Measurements from ENCODE around the gene SLC39A13. TPM values are rescaled to one million over a fixed set of nuclear protein-coding genes. Genes with fewer than 3 reads are reported as not detected.
A peak's percentile ranks its signal among the peaks of the same experiment; 100 is the strongest.

SLC39A13 gene
- total and polyA plus RNA-seq, 7 experiments from 2014 or later: 21.4 to 60.4 (median 40.7) TPM

GRCh38 chr11:47398011-47398410 lies 10.4 kb upstream of the SLC39A13 start:
- H3K9me3 ChIP-seq (ENCODE audit: control insufficient read depth in 2 of 3, low read length in 3 of 3): no peaks in the 10 kb centered on the region
- peak overlapping the region in 4 of 10 donors; percentile 32 to 82 (median 47) for H3K4me3 Mint-ChIP-seq
- H3K27ac Mint-ChIP-seq: peak overlapping the region; percentile 23 to 96 (median 82)
- no peaks in the 10 kb centered on the region for H3K36me3 ChIP-seq (ENCODE audit: control insufficient read depth in 2 of 3, insufficient read depth in 3 of 3, low read length in 3 of 3)
- no peaks in the 10 kb centered on the region for H3K9me3 Mint-ChIP-seq
- no peaks in the 10 kb centered on the region for H3K27me3 Mint-ChIP-seq
- ATAC-seq: no peak
- no peaks in the 10 kb centered on the region for H3K27me3 ChIP-seq (ENCODE audit: control insufficient read depth in 2 of 2, insufficient read depth in 2 of 2, low read length in 2 of 2)
- no peak overlapping the region for H3K4me3 ChIP-seq (ENCODE audit: low read length)
- no peak for DNase-seq
- CTCF ChIA-PET: no interaction called here
- no peaks in the 10 kb centered on the region for H3K36me3 Mint-ChIP-seq
- no peak overlapping the region for H3K27ac ChIP-seq (ENCODE audit: low read depth, low read length)
- peaks cover 17 to 58% (median 42%) of the 10 kb centered on the region in 7 donors for H3K4me1 Mint-ChIP-seq
- intact Hi-C loops (cut with micrococcal nuclease): no loop called here
- H3K4me1 ChIP-seq (ENCODE audit: control insufficient read depth in 2 of 2, insufficient read depth in 2 of 2, low read length in 2 of 2): peaks cover 23 to 39% of the 10 kb centered on the region in 2 donors
- POLR2A ChIA-PET: interaction anchor here (0.9 to 3.3 kb wide), 4 partner anchors 8 to 24 kb away, joined by 3 to 21 read pairs (median 9); no protein-coding TSS in a partner anchor

- H3K27ac ChIP-seq (ENCODE audit: low read depth, low read length): no peak overlapping the region
- Mint-ChIP-seq H3K4me1 (peaks cover 17 to 54% (median 40%) of the 10 kb centered on the region in 7 donors), H3K9me3 (no peaks in the 10 kb centered on the region), H3K36me3 (no peaks in the 10 kb centered on the region), H3K4me3 (peak overlapping the region in 8 of 10 donors; percentile 20 to 82 (median 30)), H3K27ac (peak overlapping the region in 8 of 9 donors; percentile 56 to 96 (median 84)), H3K27me3 (no peaks in the 10 kb centered on the region)
- no peaks in the 10 kb centered on the region for H3K27me3 ChIP-seq (ENCODE audit: control insufficient read depth in 2 of 2, insufficient read depth in 2 of 2, low read length in 2 of 2)
- no peak for DNase-seq
- CTCF ChIA-PET: interaction anchor here (3.0 kb wide), 1 partner anchor 25 kb away, joined by 31 read pairs; no protein-coding TSS in a partner anchor
- no peak overlapping the region for H3K4me3 ChIP-seq (ENCODE audit: low read length)
- intact Hi-C loops (cut with micrococcal nuclease): no loop called here
- no peaks in the 10 kb centered on the region for H3K36me3 ChIP-seq (ENCODE audit: control insufficient read depth in 2 of 3, insufficient read depth in 3 of 3, low read length in 3 of 3)
- H3K4me1 ChIP-seq (ENCODE audit: control insufficient read depth in 2 of 2, insufficient read depth in 2 of 2, low read length in 2 of 2): peaks cover 23 to 34% of the 10 kb centered on the region in 2 donors
- no peaks in the 10 kb centered on the region for H3K9me3 ChIP-seq (ENCODE audit: control insufficient read depth in 2 of 3, low read length in 3 of 3)
- no peak for ATAC-seq
- POLR2A ChIA-PET: interaction anchor here (0.6 to 4.0 kb wide), 9 partner anchors 8 to 165 kb away, joined by 3 to 24 read pairs (median 3); partner anchors contain the start of gene SLC39A13
These were observed 9.8 kb upstream of the SLC39A13 start for GRCh38 chr11:47398551-47398950.

GRCh38 chr11:47399860-47400767 lies 8.3 kb upstream of the SLC39A13 start:
- Histone ChIP-seq H3K27me3 (ENCODE audit: control insufficient read depth in 2 of 2, insufficient read depth in 2 of 2, low read length in 2 of 2) (no peaks in the 10 kb centered on the region), H3K27ac (ENCODE audit: low read depth, low read length) (peak overlapping the region; percentile 82), H3K9me3 (ENCODE audit: control insufficient read depth in 2 of 3, low read length in 3 of 3) (no peaks in the 10 kb centered on the region), H3K4me3 (ENCODE audit: low read length) (peak overlapping the region; percentile 78), H3K36me3 (ENCODE audit: control insufficient read depth in 2 of 3, insufficient read depth in 3 of 3, low read length in 3 of 3) (no peaks in the 10 kb centered on the region), H3K4me1 (ENCODE audit: control insufficient read depth in 2 of 2, insufficient read depth in 2 of 2, low read length in 2 of 2) (peaks cover 8 to 18% of the 10 kb centered on the region in 2 donors)
- intact Hi-C loops (cut with micrococcal nuclease): loop anchor here in 1 of 2 donors (10.0 kb wide), 1 partner anchor 185 kb away; the partner anchor contains the start of gene DDB2
- H3K36me3 Mint-ChIP-seq: no peaks in the 10 kb centered on the region
- ATAC-seq (peak; percentile 85), DNase-seq (peak in 7 of 9 donors; percentile 44 to 55 (median 49))
- no peaks in the 10 kb centered on the region for H3K9me3 Mint-ChIP-seq
- ChIA-PET POLR2A (interaction anchor here (0.6 to 4.0 kb wide), 13 partner anchors 9 to 185 kb away, joined by 3 to 25 read pairs (median 4); partner anchors contain the start of genes DDB2, PSMC3, SLC39A13 and SPI1), CTCF (interaction anchor here (0.6 to 3.0 kb wide), 3 partner anchors 8 to 27 kb away, joined by 3 to 31 read pairs (median 4); no protein-coding TSS in a partner anchor)
- peaks cover 12 to 44% (median 31%) of the 10 kb centered on the region in 7 donors for H3K4me1 Mint-ChIP-seq
- H3K27me3 Mint-ChIP-seq: no peaks in the 10 kb centered on the region
- peak overlapping the region; percentile 78 to 97 (median 91) for H3K27ac Mint-ChIP-seq
- H3K4me3 Mint-ChIP-seq: peak overlapping the region; percentile 82 to 94 (median 90)

- Mint-ChIP-seq H3K4me3 (peak overlapping the region; percentile 78 to 94 (median 90)), H3K9me3 (no peaks in the 10 kb centered on the region), H3K27ac (peak overlapping the region; percentile 77 to 97 (median 91)), H3K36me3 (no peaks in the 10 kb centered on the region), H3K27me3 (no peaks in the 10 kb centered on the region), H3K4me1 (peaks cover 12 to 37% (median 24%) of the 10 kb centered on the region in 7 donors)
- H3K27me3 ChIP-seq (ENCODE audit: control insufficient read depth in 2 of 2, insufficient read depth in 2 of 2, low read length in 2 of 2): no peaks in the 10 kb centered on the region
- ChIA-PET POLR2A (interaction anchor here (0.6 to 4.0 kb wide), 7 partner anchors 9 to 155 kb away, joined by 3 to 25 read pairs (median 6); partner anchors contain the start of genes PSMC3 and SLC39A13), CTCF (interaction anchor here (1.5 to 3.0 kb wide), 2 partner anchors 9 to 28 kb away, joined by 4 to 31 read pairs; no protein-coding TSS in a partner anchor)
- peak overlapping the region; percentile 57 for H3K4me3 ChIP-seq (ENCODE audit: low read length)
- H3K4me1 ChIP-seq (ENCODE audit: control insufficient read depth in 2 of 2, insufficient read depth in 2 of 2, low read length in 2 of 2): peaks cover 3 to 11% of the 10 kb centered on the region in 2 donors
- ATAC-seq (peak; percentile 62), DNase-seq (no peak)
- H3K36me3 ChIP-seq (ENCODE audit: control insufficient read depth in 2 of 3, insufficient read depth in 3 of 3, low read length in 3 of 3): no peaks in the 10 kb centered on the region
- H3K9me3 ChIP-seq (ENCODE audit: control insufficient read depth in 2 of 3, low read length in 3 of 3): no peaks in the 10 kb centered on the region
- intact Hi-C loops (cut with micrococcal nuclease): loop anchor here in 1 of 2 donors (10.0 kb wide), 1 partner anchor 186 kb away; the partner anchor contains the start of gene DDB2
- peak overlapping the region; percentile 82 for H3K27ac ChIP-seq (ENCODE audit: low read depth, low read length)
These were observed 7.6 kb upstream of the SLC39A13 start for GRCh38 chr11:47400768-47401279.

- no peaks in the 10 kb centered on the region for H3K36me3 ChIP-seq (ENCODE audit: control insufficient read depth in 2 of 3, insufficient read depth in 3 of 3, low read length in 3 of 3)
- ATAC-seq: no peak
- ChIA-PET POLR2A (interaction anchor here (0.7 to 3.6 kb wide), 6 partner anchors 11 to 447 kb away, joined by 3 to 41 read pairs (median 3); partner anchors contain the start of gene PSMC3), CTCF (interaction anchor here (1.1 to 1.7 kb wide), 3 partner anchors 9 to 31 kb away, joined by 3 to 6 read pairs (median 4); no protein-coding TSS in a partner anchor)
- intact Hi-C loops (cut with micrococcal nuclease): loop anchor here in 1 of 2 donors (10.0 kb wide), 1 partner anchor 188 kb away; the partner anchor contains the start of gene DDB2
- H3K9me3 Mint-ChIP-seq: no peaks in the 10 kb centered on the region
- H3K9me3 ChIP-seq (ENCODE audit: control insufficient read depth in 2 of 3, low read length in 3 of 3): no peaks in the 10 kb centered on the region
- no peaks in the 10 kb centered on the region for H3K27me3 Mint-ChIP-seq
- H3K4me3 Mint-ChIP-seq: no peak overlapping the region
- H3K4me1 ChIP-seq (ENCODE audit: control insufficient read depth in 2 of 2, insufficient read depth in 2 of 2, low read length in 2 of 2): peaks cover 10 to 12% of the 10 kb centered on the region in 2 donors
- DNase-seq: no peak
- H3K27me3 ChIP-seq (ENCODE audit: control insufficient read depth in 2 of 2, insufficient read depth in 2 of 2, low read length in 2 of 2): no peaks in the 10 kb centered on the region
- H3K27ac ChIP-seq (ENCODE audit: low read depth, low read length): no peak overlapping the region
- no peak overlapping the region for H3K4me3 ChIP-seq (ENCODE audit: low read length)
- H3K4me1 Mint-ChIP-seq: peaks cover 16 to 37% (median 28%) of the 10 kb centered on the region in 7 donors
- no peaks in the 10 kb centered on the region for H3K36me3 Mint-ChIP-seq
- peak overlapping the region in 3 of 9 donors; percentile 28 to 78 (median 45) for H3K27ac Mint-ChIP-seq
These were observed 5.3 kb upstream of the SLC39A13 start for GRCh38 chr11:47403135-47403534.

GRCh38 chr11:47403571-47403970 lies 4.8 kb upstream of the SLC39A13 start:
- no peak for ATAC-seq
- H3K36me3 ChIP-seq (ENCODE audit: control insufficient read depth in 2 of 3, insufficient read depth in 3 of 3, low read length in 3 of 3): no peaks in the 10 kb centered on the region

More at GRCh38 chr11:47403571-47403970, 4.8 kb upstream of the SLC39A13 start:
- no peak overlapping the region for H3K4me3 Mint-ChIP-seq
- H3K36me3 Mint-ChIP-seq: no peaks in the 10 kb centered on the region
- H3K27me3 Mint-ChIP-seq: no peaks in the 10 kb centered on the region
- Histone ChIP-seq H3K27ac (ENCODE audit: low read depth, low read length) (no peak overlapping the region), H3K4me1 (ENCODE audit: control insufficient read depth in 2 of 2, insufficient read depth in 2 of 2, low read length in 2 of 2) (peaks cover 10 to 12% of the 10 kb centered on the region in 2 donors), H3K27me3 (ENCODE audit: control insufficient read depth in 2 of 2, insufficient read depth in 2 of 2, low read length in 2 of 2) (no peaks in the 10 kb centered on the region), H3K4me3 (ENCODE audit: low read length) (no peak overlapping the region), H3K9me3 (ENCODE audit: control insufficient read depth in 2 of 3, low read length in 3 of 3) (no peaks in the 10 kb centered on the region)
- H3K27ac Mint-ChIP-seq: no peak overlapping the region
- ChIA-PET CTCF (interaction anchor here (1.1 to 1.7 kb wide), 3 partner anchors 8 to 32 kb away, joined by 3 to 6 read pairs (median 4); no protein-coding TSS in a partner anchor), POLR2A (interaction anchor here (0.7 to 3.6 kb wide), 7 partner anchors 11 to 471 kb away, joined by 3 to 41 read pairs (median 3); partner anchors contain the start of gene PSMC3)
- peaks cover 12 to 33% (median 26%) of the 10 kb centered on the region in 7 donors for H3K4me1 Mint-ChIP-seq
- DNase-seq: no peak
- intact Hi-C loops (cut with micrococcal nuclease): loop anchor here in 1 of 2 donors (10.0 kb wide), 1 partner anchor 189 kb away; the partner anchor contains the start of gene DDB2
- no peaks in the 10 kb centered on the region for H3K9me3 Mint-ChIP-seq

Measured in naive thymus-derived CD4-positive, alpha-beta T cell (primary cell).